SH-SY5Y (cell line): ENCODE results near the gene PBX3.

Experiments used
- GATA2 ChIP-seq: IDR thresholded peaks from 2 replicates; pipeline ENCODE4 v1.6.1; 2011; ENCODE audit warnings: mild to moderate bottlenecking, low read depth, low read length
- GATA3 ChIP-seq: IDR thresholded peaks from 2 replicates; pipeline ENCODE4 v1.6.1; 2011; ENCODE audit warnings: low read depth, mild to moderate bottlenecking, low read length, moderate library complexity

DNA sequence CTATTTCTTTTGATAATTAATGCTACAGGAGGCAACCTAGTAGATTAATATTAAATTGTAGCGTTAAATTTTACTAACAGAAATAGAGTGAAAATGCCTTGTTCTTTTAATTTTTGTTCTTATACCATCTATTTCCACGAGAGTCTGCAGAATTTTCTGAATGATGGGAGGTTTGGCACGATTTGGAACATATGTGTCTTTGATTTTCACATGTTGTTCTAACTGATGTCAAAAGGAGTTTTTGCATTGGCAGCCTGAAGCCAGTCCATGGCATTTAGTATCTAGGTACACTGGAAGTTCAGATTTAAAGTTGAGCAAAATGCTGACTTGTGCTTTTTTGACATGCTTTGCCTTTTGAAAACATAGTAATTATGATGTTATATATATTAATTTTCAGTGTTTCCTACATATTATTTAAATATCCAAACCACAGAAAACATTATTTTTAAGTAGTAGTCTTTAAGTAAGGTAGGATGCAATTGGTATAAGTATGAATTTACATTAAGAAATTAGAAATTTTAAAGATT, 103.0 kb downstream of the PBX3 start:
- TF ChIP-seq GATA2, result no peak
- TF ChIP-seq GATA3, result no peak
